ENCODE measurements around the gene PTPN13.
"Not testable (repeated sequence)": the region's sequence is repeated elsewhere in the genome, so short reads cannot be mapped to it uniquely, and the experiment has no call there.

PTPN13 gene

DNA sequence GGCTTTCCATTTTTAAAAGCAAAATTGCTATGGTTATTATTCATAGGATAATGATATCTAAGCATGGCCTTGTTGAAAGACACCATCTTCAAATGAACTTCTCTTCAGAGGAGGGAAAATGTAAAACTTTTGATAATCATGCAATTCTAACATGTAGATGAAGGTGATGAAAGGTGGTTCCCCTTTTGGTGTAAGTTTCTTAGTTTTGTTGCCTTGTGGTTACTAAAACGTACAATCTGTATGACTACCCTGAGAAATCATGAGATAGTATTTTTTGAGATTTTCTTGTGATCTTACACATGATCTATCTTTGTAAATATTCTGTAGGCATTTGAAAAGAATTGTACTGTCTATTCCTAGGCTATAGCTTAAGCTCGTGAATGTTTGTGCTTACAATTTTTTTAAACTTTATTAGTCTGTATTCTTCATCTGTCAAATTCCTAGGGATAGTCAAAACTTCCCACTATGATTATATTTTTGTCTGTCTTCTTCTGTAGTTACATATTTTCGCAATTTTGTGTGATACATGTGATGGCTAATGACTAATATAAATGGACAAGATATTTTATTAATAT lies 47.5 kb downstream of the PTPN13 start:
- no peak for DNase-seq (ENCODE audit: low spot score)

DNA sequence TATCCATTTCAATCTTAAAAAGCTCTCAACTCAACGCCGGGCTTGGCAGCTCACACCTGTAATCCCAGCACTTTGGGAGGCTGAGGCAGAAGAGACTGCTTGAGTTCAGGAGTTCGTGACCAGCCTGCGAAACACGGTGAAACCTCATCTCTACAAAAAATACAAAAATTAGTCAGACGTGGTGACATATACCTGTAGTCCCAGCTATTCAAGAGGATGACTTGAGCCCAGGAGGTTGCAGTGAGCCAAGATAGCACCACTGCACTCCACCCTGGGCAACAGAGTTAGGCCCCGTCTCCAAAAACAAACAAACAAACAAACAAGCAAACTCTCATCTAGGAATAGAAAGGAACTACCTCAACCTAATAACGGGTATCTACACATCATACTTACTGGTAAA lies 50.8 kb downstream of the PTPN13 start:
- DNase-seq (ENCODE audit: low spot score), result no peak

DNA sequence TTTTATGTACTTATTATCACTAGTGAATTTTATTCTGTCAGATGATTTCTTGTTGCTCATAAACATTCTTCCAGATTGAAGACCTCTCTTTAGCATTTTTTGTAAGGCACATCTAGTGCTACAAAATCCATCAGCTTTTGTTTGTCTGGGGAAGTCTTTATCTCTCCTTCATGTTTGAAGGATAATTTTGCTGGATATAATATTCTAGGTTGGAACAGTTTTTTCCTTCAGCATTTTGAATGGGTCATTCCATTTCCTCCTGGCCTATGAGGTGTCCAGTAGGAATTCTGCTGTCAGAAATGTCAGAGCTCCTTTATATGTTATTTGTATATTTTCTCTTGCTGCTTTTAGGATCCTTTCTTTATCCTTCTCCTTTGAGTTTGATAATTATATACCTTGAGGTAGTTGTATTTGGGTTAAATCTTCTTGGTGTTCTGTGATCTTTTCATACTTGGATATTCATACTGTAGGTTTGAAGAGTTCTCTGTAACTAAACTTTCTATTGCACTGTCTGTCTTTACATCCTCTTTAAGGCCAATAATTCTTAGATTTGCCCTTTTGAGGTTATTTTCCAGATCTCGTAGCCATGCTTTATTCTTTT lies 58.3 kb downstream of the PTPN13 start:
- DNase-seq (ENCODE audit: low spot score), result no peak

DNA sequence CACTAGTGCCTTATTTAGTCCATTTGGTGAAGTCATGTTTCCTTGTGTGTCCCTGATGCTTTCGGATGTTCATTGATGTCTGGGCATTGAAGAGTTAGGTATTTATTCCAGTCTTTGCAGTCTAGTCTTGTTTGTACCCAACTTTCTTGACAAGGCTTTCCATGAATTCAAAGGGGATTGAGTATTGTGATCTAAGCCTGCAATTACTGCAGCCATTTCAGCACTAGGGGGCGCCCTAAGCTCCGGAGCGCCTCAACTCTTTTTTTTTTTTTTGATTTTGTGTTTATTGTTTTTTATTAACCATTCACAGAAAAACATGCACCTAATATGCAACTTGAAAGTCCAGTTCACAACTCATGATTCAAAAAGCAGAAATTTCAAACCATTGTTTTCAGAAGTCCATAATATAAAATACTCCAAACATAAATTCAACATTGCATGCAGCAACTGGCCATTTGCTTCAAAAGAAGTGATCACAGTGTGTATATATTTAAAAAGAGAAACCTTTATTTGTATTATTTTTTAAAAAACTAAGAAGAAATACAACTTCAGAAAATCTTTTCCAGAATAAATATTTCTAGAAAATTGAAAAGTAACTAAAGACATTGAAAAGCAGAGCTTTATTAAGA lies 59.2 kb downstream of the PTPN13 start:
- no peak for DNase-seq (ENCODE audit: low spot score)

DNA sequence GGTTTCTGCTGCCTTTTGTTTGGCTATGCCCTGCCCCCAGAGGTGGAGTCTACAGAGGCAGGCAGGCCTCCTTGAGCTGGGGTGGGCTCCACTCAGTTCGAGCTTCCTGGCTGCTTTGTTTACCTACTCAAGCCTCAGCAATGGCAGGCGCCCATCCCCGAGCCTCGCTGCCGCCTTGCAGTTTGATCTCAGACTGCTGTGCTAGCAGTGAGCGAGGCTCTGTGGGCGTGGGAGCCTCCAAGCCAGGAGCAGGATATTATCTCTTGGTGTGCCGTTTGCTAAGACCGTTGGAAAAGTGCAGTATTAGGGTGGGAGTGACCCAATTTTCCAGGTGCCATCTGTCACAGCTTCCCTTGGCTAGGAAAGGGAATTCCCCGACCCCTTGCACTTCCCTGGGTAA lies 62.7 kb downstream of the PTPN13 start:
- not testable (repeated sequence) for DNase-seq (ENCODE audit: low spot score)

DNA sequence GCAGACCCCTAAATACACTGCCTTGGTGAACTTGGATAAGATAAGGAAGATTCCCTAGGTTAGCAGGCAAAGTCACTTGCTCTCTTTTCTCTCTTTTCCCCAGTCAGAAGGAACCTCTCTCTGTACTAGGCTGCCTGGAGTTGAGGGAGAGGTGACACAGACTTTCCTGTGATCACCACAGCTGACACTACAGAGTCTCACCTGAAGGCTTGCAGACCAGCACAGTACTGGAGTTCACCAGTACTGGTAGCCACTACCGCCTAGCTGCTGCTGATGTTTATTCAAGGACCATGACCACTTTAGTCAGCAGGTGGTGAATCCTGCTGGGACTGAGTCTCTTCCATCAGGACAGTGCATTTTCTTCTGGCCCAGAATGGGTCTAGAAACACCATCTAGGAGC lies 63.3 kb downstream of the PTPN13 start:
- no peak for DNase-seq (ENCODE audit: low spot score)

DNA sequence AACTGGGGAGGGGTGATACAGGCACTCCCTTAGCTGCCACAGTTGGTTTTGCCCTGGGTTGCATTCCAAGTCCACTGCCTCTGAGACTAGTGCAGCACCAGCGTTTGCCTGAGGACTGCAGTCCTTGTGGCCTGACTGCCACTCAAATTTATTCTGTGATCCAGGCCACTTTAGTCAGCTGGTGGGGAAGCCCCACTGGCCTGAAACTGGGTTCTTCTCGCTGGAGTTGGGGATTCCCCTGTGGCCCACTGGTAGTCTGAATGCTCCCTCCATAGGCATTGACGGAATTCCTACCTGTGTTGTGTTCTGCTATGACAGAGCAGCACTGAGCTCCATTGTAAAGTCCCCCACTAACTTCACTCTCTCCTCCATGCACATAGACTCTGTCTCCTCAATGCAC lies 63.8 kb downstream of the PTPN13 start:
- DNase-seq (ENCODE audit: low spot score), result no peak

DNA sequence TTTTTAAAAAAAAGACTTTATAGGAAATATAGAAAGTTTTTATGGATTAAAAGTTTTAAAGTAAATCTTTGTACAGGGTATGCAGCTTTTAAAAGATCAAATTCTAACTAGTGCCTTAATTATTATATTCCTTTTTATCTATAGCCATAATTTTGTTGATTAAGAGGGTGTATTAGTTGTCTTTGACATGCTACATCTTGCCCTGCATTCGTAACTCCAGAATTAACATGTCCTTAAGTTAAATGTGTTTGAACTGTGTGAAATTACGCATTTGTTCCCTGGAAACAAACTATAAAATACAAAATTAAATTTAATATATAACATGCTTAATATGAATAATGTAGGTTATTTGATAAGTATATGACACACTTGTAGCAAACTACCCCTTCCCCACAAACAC lies 66.3 kb downstream of the PTPN13 start:
- no peak for DNase-seq (ENCODE audit: low spot score)

DNA sequence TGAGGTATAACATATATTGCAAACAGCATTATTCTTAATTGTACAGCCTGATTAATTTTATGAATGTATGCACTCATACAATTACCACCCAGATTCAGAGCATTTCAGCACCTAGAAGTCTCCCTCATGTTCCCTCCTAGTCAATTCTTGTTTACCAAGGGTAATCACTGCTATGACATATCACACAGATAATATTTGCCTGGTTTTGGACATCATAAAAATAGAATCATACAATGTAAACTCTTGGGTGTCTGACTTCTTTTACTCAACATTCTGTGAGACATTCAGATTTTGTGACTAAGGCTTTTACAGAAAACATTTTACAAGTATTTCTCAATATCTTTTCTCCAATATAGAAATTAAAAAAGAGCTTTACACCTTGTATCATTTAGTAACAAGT lies 66.9 kb downstream of the PTPN13 start:
- no peak for DNase-seq (ENCODE audit: low spot score)

DNA sequence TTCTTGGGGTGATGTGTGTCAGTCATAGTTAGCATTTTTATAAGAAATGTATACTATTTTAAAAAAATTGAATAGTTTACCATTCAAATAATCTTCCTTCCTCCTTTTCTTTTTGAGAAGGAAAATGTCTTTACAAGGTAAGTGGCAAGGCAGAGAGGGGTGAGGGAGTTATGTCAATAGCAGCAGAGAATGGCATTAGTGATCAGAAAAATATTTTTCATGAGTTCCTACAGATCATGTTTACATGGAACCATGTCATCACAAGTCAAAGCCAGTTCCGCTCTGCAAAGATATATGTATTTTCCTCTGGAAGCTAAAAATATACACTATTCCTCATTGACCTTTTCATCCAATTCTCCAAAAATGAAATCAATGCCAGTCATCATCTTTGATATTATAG lies 67.3 kb downstream of the PTPN13 start:
- DNase-seq (ENCODE audit: low spot score), result no peak

DNA sequence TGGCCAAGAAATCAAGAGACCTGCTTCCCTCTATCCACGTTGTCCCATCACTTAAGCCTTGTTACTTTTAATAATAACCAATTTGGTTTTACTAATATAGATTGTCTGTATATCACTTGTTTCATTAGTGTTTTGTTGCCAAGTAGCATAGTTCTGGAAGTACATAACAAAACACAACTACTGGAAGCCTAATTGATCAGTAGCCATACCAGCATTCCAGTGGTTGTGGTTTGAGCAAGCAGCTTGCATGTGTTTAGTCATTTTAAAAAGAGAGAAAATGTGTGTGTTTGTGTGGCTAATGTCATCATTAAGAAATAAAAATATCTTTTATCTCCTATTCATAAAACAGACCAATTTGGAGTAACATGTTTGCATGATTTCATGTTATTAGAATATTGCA lies 70.8 kb downstream of the PTPN13 start:
- DNase-seq (ENCODE audit: low spot score), result peak; percentile 76

DNA sequence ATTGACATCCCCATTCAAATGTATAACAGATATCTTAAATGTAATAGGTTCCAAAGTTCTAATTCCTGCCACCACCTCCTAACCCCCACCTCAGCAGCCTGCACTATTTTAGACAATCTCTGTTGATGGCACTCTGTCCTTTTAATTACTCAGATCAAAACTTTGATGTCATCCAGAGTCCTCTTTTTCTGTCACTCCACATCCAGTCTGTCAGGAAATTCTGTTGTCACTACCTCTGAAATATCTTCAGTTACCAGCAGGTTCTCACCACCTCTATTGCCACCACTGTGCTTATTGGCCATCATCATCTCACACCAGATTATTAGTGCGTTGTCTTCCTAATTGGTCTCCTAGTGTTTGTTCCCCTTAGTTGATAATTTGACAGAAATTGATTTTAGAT lies 76.2 kb downstream of the PTPN13 start:
- DNase-seq (ENCODE audit: low spot score), result no peak

DNA sequence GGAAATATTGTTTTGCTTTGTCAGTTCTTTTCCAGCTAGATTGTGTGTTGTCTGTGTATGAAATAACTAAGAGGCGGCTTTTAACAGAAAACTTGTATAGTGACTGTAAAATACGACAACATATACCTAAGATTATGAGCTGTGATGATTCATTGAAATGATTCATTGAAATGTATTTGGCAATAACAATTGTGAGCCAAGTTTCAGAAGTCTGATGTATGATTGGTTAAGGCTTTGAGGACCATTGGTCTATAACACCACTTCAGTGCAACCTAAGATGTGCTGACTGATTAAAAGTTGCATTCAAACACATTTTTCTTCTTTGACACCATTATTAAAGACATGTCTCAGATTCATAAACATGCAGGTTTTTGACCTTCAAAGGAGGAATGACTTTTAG lies 76.6 kb downstream of the PTPN13 start:
- peak; percentile 5 for DNase-seq (ENCODE audit: low spot score)

DNA sequence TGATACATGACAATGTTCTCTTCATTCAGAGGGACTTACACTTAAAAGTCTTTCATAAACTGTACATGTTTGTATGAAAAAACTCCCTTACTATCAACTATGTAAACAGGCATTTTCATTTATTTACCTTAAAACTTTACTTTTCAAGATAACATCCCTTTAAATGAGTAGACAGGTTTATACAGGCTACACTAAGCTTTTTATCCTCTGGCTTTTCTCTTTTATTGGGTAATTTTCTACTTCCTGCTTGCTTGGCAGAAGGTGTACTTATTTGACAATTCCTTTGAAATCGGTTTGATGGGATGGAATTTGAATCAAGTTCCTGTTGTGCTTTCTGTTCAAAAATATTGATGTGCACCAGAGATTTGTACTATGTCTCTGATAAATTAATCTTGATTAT lies 81.4 kb downstream of the PTPN13 start:
- no peak for DNase-seq (ENCODE audit: low spot score)

DNA sequence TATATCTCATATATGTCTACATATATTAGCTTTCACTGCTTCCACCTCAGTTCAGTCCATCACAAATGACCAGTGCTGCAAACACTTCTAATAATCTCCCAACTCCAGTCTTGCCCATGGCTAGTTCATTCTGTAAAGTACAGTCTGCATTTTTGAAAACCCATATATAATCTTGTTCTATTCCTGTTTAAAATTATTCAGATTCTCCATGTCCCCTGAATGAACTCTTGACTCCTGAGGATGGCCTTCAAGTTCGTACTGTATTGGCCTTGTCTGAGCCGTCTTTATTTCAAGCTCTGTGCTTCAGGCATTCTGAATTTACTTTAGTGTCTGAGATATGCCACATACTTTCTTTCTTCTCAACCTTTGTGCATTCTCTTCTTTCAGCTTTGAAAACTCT lies 84.7 kb downstream of the PTPN13 start:
- no peak for DNase-seq (ENCODE audit: low spot score)

DNA sequence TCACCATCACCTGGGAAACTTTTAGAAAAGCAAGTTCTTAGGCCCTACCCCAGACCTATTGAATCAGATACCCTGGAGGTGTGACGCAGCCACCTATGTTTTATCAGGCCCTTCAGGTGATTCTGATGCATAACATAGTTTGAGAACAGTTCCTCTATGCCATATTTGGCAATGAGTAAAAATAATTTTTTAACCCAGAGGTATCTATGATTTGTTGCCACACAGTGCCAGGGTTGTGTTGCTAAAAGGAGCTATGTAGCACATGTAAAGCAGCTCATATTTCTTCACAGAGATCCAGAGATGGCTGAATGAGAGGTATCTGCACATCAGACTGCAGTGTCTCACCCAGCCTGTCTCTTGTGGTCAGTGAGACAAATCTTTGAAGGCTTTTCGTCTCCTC lies 85.3 kb downstream of the PTPN13 start:
- no peak for DNase-seq (ENCODE audit: low spot score)

DNA sequence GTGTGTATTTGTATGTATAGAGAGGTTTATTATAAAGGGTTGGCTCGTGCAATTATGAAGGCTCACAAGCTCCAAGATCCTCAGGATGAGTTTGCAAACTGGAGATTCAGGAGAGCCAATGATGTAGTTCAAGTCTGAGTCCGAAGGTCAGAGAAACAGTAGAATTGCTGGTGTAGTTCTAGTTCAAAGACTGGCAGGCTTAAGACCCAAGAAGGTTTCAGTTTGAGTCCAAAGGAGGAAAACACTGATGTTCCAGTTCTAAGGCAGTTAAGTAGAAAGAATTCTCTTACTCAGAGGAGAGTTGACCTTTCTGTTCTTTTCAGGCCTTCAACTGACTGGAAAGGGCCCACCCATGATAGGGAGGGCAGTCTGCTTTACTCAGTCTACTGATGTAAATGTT lies 89.1 kb downstream of the PTPN13 start:
- DNase-seq (ENCODE audit: low spot score), result no peak

DNA sequence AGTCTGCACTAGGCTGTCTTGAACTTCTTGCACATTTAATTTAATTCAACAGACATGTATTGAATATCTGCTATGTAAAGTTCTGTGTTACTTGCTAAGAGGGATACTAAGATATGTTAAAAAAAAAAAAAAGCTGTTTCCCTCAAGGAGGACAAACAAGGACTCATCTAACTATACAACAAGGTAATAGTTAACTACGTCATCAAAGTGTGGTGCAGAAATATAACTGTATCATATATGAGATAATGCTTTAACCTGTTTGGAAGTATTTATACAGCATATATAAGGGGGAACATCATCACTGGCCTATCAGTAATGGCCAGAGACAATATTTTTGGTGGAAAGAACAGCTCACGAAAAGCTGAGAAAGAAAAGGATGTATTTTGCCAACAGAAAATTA lies 89.9 kb downstream of the PTPN13 start:
- DNase-seq (ENCODE audit: low spot score), result no peak

DNA sequence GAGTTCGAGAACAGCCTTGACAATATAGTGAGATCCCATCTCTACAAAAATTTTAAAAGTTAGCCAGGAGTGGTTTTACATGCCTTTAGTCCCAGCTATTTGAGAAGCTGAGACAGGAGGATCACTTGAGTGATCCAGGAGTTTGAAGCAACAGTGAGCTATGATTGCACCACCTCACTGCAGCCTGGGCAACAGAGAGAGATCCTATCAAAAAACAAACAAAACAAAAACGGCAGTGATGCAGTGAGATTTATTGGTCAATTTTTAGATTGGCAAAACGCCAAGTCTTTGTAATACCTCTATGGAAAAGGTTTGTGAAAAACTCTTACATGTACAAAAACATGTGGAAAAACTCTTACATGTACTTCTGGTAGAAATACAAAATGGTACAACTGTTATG lies 91.3 kb downstream of the PTPN13 start:
- no peak for DNase-seq (ENCODE audit: low spot score)

DNA sequence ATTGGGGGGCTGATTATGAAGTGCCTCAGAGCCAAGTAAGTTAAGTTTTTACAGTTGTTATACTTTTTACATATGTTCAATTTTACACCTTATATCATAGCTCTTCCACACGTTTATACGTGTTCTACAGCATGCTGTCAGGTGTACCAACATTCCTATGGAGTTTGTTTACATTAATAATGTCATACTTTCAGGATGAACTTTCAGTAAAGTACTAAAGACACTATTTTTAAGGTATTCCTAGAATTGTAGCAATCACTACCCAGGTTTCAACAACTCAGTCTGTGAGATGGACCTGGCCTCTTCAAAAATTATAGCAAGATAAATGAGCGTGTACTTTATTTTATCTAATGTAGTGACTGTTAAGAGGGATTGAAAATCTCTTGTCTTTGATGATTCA lies 92.6 kb downstream of the PTPN13 start:
- DNase-seq (ENCODE audit: low spot score), result no peak

DNA sequence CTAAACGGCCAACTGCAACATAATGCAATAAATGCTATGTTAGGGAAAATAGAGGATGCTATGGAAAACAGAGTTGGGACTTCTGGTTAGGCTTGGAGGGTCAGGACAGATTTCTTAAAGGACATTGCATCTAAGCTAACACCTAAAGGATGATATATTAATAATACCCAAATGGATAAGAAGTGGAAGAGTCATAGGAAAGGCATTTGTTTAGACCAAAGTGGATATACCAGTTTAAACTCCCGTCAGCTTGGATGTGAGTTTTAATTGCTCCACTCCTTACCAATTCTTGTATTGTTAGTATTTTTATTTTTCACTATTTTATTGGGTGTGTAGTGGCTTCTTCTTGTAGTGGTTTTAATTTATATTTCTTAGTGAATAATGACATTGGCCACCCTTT lies 93.9 kb downstream of the PTPN13 start:
- no peak for DNase-seq (ENCODE audit: low spot score)

DNA sequence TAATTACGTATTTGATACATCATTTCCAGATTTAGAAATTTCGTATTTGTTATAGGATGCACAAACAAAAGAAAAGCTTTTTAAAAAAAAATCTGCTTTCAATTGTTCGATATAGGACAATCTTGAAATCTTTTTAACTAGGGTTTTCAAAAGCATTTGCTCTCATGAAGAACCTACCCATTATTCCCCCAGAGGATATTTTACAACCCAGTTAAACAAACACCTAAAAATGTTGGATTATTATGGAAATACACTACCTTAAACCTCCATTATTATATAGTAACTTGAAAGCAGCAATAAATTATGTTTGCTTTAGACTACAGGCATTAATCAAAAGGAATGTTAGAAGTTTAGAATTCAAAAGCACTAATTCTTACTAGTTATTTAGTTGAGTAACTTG lies 110.5 kb downstream of the PTPN13 start:
- DNase-seq (ENCODE audit: low spot score), result no peak

DNA sequence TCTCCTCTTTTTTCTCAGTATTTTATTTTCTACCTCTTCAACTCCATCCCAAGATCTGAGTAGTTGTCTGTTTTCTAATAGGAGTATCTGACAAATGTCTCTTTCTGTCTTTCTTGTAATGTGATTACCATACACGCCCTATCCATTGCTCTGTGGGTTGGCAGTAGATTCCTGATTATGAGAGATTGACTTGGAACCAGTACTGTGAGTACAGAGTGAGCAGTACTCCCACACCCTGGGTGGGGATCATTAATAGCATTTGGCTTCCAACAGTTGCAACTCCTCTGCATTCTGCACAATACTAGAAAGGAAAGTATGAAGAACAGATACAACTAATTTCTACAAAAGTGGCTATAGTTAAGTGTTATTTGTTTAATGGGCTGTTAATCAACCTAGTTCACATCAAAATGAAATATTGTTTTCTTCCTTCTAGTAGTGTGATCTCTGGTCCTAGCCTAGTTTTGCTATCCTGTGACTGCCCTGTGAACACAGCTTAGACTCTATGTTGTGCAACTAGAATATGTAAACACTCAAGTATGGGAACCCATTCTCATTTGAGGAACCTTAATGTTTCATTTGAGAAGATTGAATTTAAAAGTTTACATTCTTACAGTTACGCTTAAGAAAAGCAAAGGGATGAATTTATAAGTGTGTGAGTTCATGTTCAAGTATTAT lies 112.9 kb downstream of the PTPN13 start:
- no peak for DNase-seq (ENCODE audit: low spot score)

DNA sequence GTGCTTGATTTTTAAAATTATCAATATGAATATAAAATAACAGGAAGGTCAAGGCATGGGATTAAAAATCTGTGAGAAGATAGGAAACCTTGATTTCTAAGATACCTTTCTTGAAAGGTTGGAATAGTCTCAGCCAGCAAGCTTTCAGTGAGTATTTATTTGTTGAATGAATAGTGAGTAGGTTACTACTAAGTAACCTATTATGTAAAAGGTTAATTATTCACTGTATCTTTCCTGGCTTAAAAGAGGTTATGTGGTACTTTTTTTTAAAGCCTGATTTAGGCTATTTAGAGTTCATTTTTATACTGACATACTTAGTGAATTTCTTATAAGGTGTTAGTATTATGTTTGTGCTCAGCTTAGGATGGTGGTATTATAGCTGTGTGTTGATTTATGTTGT lies 123.5 kb downstream of the PTPN13 start:
- DNase-seq (ENCODE audit: low spot score), result no peak
